H1 (cell line): ENCODE measurements around the gene PKMYT1. TPM values are rescaled to one million over a fixed set of nuclear protein-coding genes. Genes with fewer than 3 reads are reported as not detected.
A peak's percentile ranks its signal among the peaks of the same experiment; 100 is the strongest.

ENCODE experiments used
- CTCF ChIA-PET: fragments of 300-600 bp; sonication (Branson Sonifier 250); formaldehyde crosslinking; loops from one replicate; lab custom pipeline; 2021; ENCODE audit not compliant: partially characterized antibody; lab: Charles Lee
- POLR2A ChIA-PET: fragments of 300-600 bp; sonication (Branson Sonifier 250); formaldehyde crosslinking; loops from one replicate; lab custom pipeline; 2021; ENCODE audit warnings: inconsistent platforms; ENCODE audit not compliant: partially characterized antibody; lab: Charles Lee
- DNase-seq, 2 experiments: peaks; one replicate each; pipeline versions ENCODE4 v3.0.0 to v3.0.0-alpha.2; 2010 to 2022; ENCODE audit warnings: low spot score in 2 of 2, low read depth in 1 of 2, mixed read lengths in 1 of 2
- FAIRE-seq: peaks from 2 replicates; lab custom pipeline; 2011; peaks lifted over from hg19 to GRCh38; lab: Jason Lieb, UNC
- H2AFZ ChIP-seq: 2 replicates; pipeline ENCODE4 v1.8.1; 2012; ENCODE audit warnings: low read length, inconsistent platforms
- H2AK5ac ChIP-seq: 2 replicates; pipeline ENCODE4 v1.6.1; 2013; ENCODE audit warnings: low read depth, low read length
- H2BK120ac ChIP-seq: replicated peaks from 2 replicates; pipeline ENCODE3; 2013; ENCODE audit warnings: low read depth, low read length, inconsistent platforms
- H2BK12ac ChIP-seq: 2 replicates; pipeline ENCODE4 v1.6.1; 2013; ENCODE audit warnings: low read depth, low read length
- H2BK15ac ChIP-seq: 2 replicates; pipeline ENCODE4 v1.6.1; 2013; ENCODE audit warnings: low read length
- H2BK20ac ChIP-seq: 2 replicates; pipeline ENCODE4 v1.6.1; 2013; ENCODE audit warnings: low read length
- H2BK5ac ChIP-seq: 2 replicates; pipeline ENCODE4 v1.6.1; 2013; ENCODE audit warnings: low read depth, low read length
- H3K14ac ChIP-seq: 2 replicates; pipeline ENCODE4 v1.6.1; 2013; ENCODE audit warnings: inconsistent platforms; ENCODE audit not compliant: insufficient read length
- H3K18ac ChIP-seq: 2 replicates; pipeline ENCODE4 v1.6.1; 2013; ENCODE audit warnings: low read length; ENCODE audit errors: extremely low read depth
- H3K23ac ChIP-seq: 2 replicates; pipeline ENCODE4 v1.6.1; 2013; ENCODE audit warnings: inconsistent platforms; ENCODE audit not compliant: insufficient read length
- H3K23me2 ChIP-seq: 2 replicates; pipeline ENCODE4 v1.6.1; 2013; ENCODE audit warnings: low read depth, low read length
- H3K27ac ChIP-seq: 2 replicates; pipeline ENCODE4 v1.6.1; 2011; ENCODE audit warnings: low read depth, low read length, inconsistent platforms
- H3K27me3 ChIP-seq, 4 experiments: replicated peaks in 1 of 4; 1 replicate in 1 of 4; 2 replicates in 3 of 4; pipeline versions ENCODE4 v1.6.1 to v1.8.1; 2011 to 2013; ENCODE audit warnings: low read length in 3 of 4, mild to moderate bottlenecking in 3 of 4, inconsistent platforms in 2 of 4, mixed read lengths in 2 of 4, moderate library complexity in 1 of 4; ENCODE audit not compliant: control insufficient read depth in 3 of 4, insufficient read depth in 3 of 4; ENCODE audit errors: extremely low read depth in 1 of 4
- H3K36me3 ChIP-seq, 4 experiments: 2 replicates each; pipeline versions ENCODE4 v1.6.1 to v1.8.1; 2011 to 2013; ENCODE audit warnings: mild to moderate bottlenecking in 4 of 4, low read length in 3 of 4, moderate library complexity in 2 of 4, control low read depth in 1 of 4, inconsistent platforms in 1 of 4; ENCODE audit not compliant: insufficient read depth in 4 of 4, control insufficient read depth in 2 of 4
- H3K4ac ChIP-seq: replicated peaks from 2 replicates; pipeline ENCODE3; 2013; ENCODE audit warnings: low read length, low read depth, mixed read lengths, inconsistent platforms; ENCODE audit not compliant: insufficient read length
- H3K4me1 ChIP-seq, 4 experiments: replicated peaks in 1 of 4; 1 replicate in 1 of 4; 2 replicates in 3 of 4; pipeline versions ENCODE4 v1.6.1 to v1.8.1; 2011 to 2013; ENCODE audit warnings: low read length in 3 of 4, inconsistent platforms in 2 of 4, mixed read lengths in 1 of 4; ENCODE audit not compliant: insufficient read depth in 4 of 4, control insufficient read depth in 3 of 4
- H3K4me2 ChIP-seq, 2 experiments: 2 replicates each; pipeline versions ENCODE4 v1.6.1 to v1.8.1; 2011 to 2013; ENCODE audit warnings: low read depth in 2 of 2, low read length in 2 of 2, control low read depth in 1 of 2, inconsistent platforms in 1 of 2, mild to moderate bottlenecking in 1 of 2; ENCODE audit not compliant: insufficient read depth in 1 of 2
- H3K4me3 ChIP-seq, 4 experiments: fragments of 200-600, 300-600 bp in 1 of 4; sonication (generic), shearing (Covaris generic), sonication (Bioruptor Twin) in 1 of 4; 2 replicates each; pipeline versions ENCODE4 v1.5.1 to v1.8.1; 2011 to 2016; ENCODE audit warnings: low read length in 4 of 4, low read depth in 3 of 4, control low read depth in 2 of 4, inconsistent platforms in 2 of 4, mild to moderate bottlenecking in 2 of 4, mixed read lengths in 1 of 4, moderate library complexity in 1 of 4; ENCODE audit not compliant: insufficient read depth in 2 of 4; ENCODE audit errors: extremely low read depth in 1 of 4
- H3K56ac ChIP-seq: replicated peaks from 2 replicates; pipeline ENCODE3; 2013; ENCODE audit warnings: low read depth, mild to moderate bottlenecking, mixed read lengths, low read length, inconsistent platforms; ENCODE audit not compliant: insufficient read length
- H3K79me1 ChIP-seq: 2 replicates; pipeline ENCODE4 v1.6.1; 2013; ENCODE audit warnings: low read depth, low read length, control low read depth
- H3K79me2 ChIP-seq, 2 experiments: 2 replicates each; pipeline versions ENCODE4 v1.6.1 to v1.8.1; 2012 to 2013; ENCODE audit warnings: low read length in 2 of 2, mild to moderate bottlenecking in 2 of 2, inconsistent platforms in 1 of 2; ENCODE audit not compliant: insufficient read depth in 2 of 2, control insufficient read depth in 1 of 2
- H3K9ac ChIP-seq, 4 experiments: replicated peaks in 1 of 4; 1 replicate in 1 of 4; 2 replicates in 3 of 4; pipeline versions ENCODE4 v1.6.1 to v1.8.1; 2011 to 2013; ENCODE audit warnings: low read depth in 3 of 4, low read length in 3 of 4, control low read depth in 2 of 4, mild to moderate bottlenecking in 2 of 4, moderate library complexity in 2 of 4, inconsistent platforms in 1 of 4; ENCODE audit errors: extremely low read depth in 1 of 4
- H3K9me3 ChIP-seq, 2 experiments: 2 replicates each; pipeline versions ENCODE4 v1.6.1 to v1.8.1; 2012 to 2013; ENCODE audit warnings: mild to moderate bottlenecking in 2 of 2, moderate library complexity in 2 of 2, control low read depth in 1 of 2, inconsistent platforms in 1 of 2, low read depth in 1 of 2, low read length in 1 of 2, mixed read lengths in 1 of 2; ENCODE audit not compliant: insufficient read depth in 2 of 2
- H4K20me1 ChIP-seq, 2 experiments: replicated peaks in 1 of 2; 2 replicates each; pipeline versions ENCODE3 to v1.8.1; 2011 to 2013; ENCODE audit warnings: inconsistent platforms in 2 of 2, low read length in 2 of 2, mild to moderate bottlenecking in 1 of 2; ENCODE audit not compliant: insufficient read depth in 2 of 2, control insufficient read depth in 1 of 2
- H4K5ac ChIP-seq: 2 replicates; pipeline ENCODE4 v1.6.1; 2013; ENCODE audit warnings: low read length, low read depth, mixed read lengths, inconsistent platforms; ENCODE audit not compliant: insufficient read length
- H4K8ac ChIP-seq: 2 replicates; pipeline ENCODE4 v1.8.0; 2013; ENCODE audit warnings: mild to moderate bottlenecking, moderate library complexity, low read length, inconsistent platforms; ENCODE audit not compliant: insufficient read depth; ENCODE audit errors: extremely low read depth
- H4K91ac ChIP-seq: replicated peaks from 2 replicates; pipeline ENCODE3; 2013; ENCODE audit warnings: low read length, mixed read lengths, inconsistent platforms; ENCODE audit not compliant: insufficient read length
- ATF2 ChIP-seq: IDR thresholded peaks from 2 replicates; pipeline ENCODE4 v1.6.1; 2012; ENCODE audit warnings: low read length, inconsistent platforms
- BRCA1 ChIP-seq: IDR thresholded peaks from 2 replicates; pipeline ENCODE4 v1.6.1; 2012; ENCODE audit warnings: low read depth, low read length, improper control_type of control experiment
- CBX5 ChIP-seq: fragments of 300-800, 300-1000 bp; sonication (generic); IDR thresholded peaks from 2 replicates; pipeline ENCODE4 v1.7.1; 2016; ENCODE audit warnings: antibody characterized with exemption, low read length, low read depth
- CHD2 ChIP-seq: IDR thresholded peaks from 2 replicates; pipeline ENCODE4 v1.6.1; 2012; ENCODE audit warnings: low read length, improper control_type of control experiment
- KDM4A ChIP-seq: IDR thresholded peaks from one replicate; pipeline ENCODE4 v1.7.1; 2012; ENCODE audit warnings: low read depth, mild to moderate bottlenecking, moderate library complexity, low read length, inconsistent platforms; ENCODE audit not compliant: severe bottlenecking
- POLR2A ChIP-seq, 2 experiments: IDR thresholded peaks; 1 replicate in 1 of 2; 2 replicates in 1 of 2; pipeline ENCODE4 v1.6.1; 2011; ENCODE audit warnings: low read depth in 2 of 2, low read length in 2 of 2, mild to moderate bottlenecking in 2 of 2; ENCODE audit errors: control extremely low read depth in 1 of 2
- SP2 ChIP-seq: IDR thresholded peaks from 2 replicates; pipeline ENCODE4 v1.6.1; 2012; ENCODE audit warnings: mild to moderate bottlenecking, low read length, inconsistent platforms
- SUZ12 ChIP-seq: fragments of 200-600 bp; sonication (generic); IDR thresholded peaks from 2 replicates; pipeline ENCODE4 v1.6.1; 2012; ENCODE audit warnings: mild to moderate bottlenecking, inconsistent platforms, low read length, moderate library complexity, mixed read lengths
- USF2 ChIP-seq: IDR thresholded peaks from 2 replicates; pipeline ENCODE4 v1.6.1; 2011; ENCODE audit warnings: low read length, improper control_type of control experiment
- WGBS, 2 experiments: shearing (Covaris generic) in 1 of 2; methylation state at CpG; one replicate each; pipeline versions ENCODE4 v1.1.6 to v1.1.7; 2013 to 2015; ENCODE audit warnings: low lambda C conversion rate in 2 of 2, mixed read lengths in 2 of 2, inconsistent platforms in 1 of 2, low coverage in 1 of 2, missing lambda C conversion rate in 1 of 2; ENCODE audit not compliant: insufficient replicate concordance in 2 of 2, insufficient coverage in 1 of 2, insufficient read length in 1 of 2; ENCODE audit errors: extremely low coverage in 1 of 2, missing lambda C conversion rate in 1 of 2; 5-methylcytosine and 5-hydroxymethylcytosine counted together
- polyA plus RNA-seq, 7 experiments: library from polyadenylated mRNA; depleted of rRNA in 3 of 7; stranded (reverse) in 5 of 7; unstranded in 2 of 7; fragments of >200 nt in 5 of 7; fragments of 200-250 nt in 2 of 7; gene quantifications; 1 replicate in 5 of 7; 2 replicates in 1 of 7; 4 replicates in 1 of 7; pipeline versions ENCODE4 v1.2.1 to v1.2.3, GENCODE V29; 2011 to 2013; ENCODE audit warnings: missing spikeins in 2 of 7, mixed read lengths in 2 of 7
- total RNA-seq: library from RNA; stranded (reverse); fragmentation: NEBNext Ultra II Directional; extraction: Animal tissue kit (Norgen Biotek cat#: 25700); gene quantifications from 2 replicates; pipeline ENCODE4 v1.2.1, GENCODE V29; 2021

The PKMYT1 gene
- total and polyA plus RNA-seq, 2 of the 8 experiments (the other 6 are each of a cell fraction or from before 2014, with no cell fraction given) = 74.7 to 85.2 TPM

GRCh38 chr16:3029491-3030221 lies 49.4 kb upstream of the PKMYT1 start:
- Histone ChIP-seq H2BK20ac (0 out of 2 replicates have a peak overlapping the region, but pooled peaks have one; percentile 48), H3K36me3 (peaks cover 0 to 21% (median 9%) of the 10 kb centered on the region in 4 experiments; a peak in 7 of 8 replicates), H3K23ac (no peak overlapping the region), H2AFZ (no peak overlapping the region), H3K79me2 (no peaks in the 10 kb centered on the region), H3K4me2 (no peak overlapping the region), H3K4ac (no peak overlapping the region), H2BK15ac (no peak overlapping the region), H2AK5ac (no peak overlapping the region), H4K5ac (no peak overlapping the region), H3K27me3 (no peaks in the 10 kb centered on the region), H2BK5ac (no peak overlapping the region), H3K56ac (no peak overlapping the region), H3K9ac (no peak overlapping the region), H4K91ac (peak overlapping the region; percentile 52), H3K79me1 (no peaks in the 10 kb centered on the region), H3K23me2 (no peaks in the 10 kb centered on the region), H2BK12ac (no peak overlapping the region), H3K14ac (no peak overlapping the region), H3K27ac (no peak overlapping the region), H2BK120ac (no peak overlapping the region), H4K8ac (no peak overlapping the region; the same call in 1 of the 2 replicates), H3K4me3 (no peak overlapping the region), H3K18ac (no peak overlapping the region), H3K9me3 (no peaks in the 10 kb centered on the region), H3K4me1 (peaks cover 0 to 8% (median 6%) of the 10 kb centered on the region in 4 experiments; a peak in 5 of 7 replicates), H4K20me1 (peaks cover 8 to 33% of the 10 kb centered on the region in 2 experiments)
- ChIA-PET CTCF (interaction anchor here (0.6 to 23.8 kb wide), 16 partner anchors 11 to 84 kb away, joined by 3 to 639 read pairs (median 10); partner anchors contain the start of genes CLDN6, CLDN9, HCFC1R1 and THOC6), POLR2A (interaction anchor here (0.7 to 35.7 kb wide), 8 partner anchors 1 to 68 kb away, joined by 3 to 1808 read pairs (median 147); partner anchors contain the start of genes BICDL2, CLDN6, CLDN9 and HCFC1R1)
- FAIRE-seq (no peak), DNase-seq (peak in 1 of 2 experiments; percentile 41)
- WGBS, 2 experiments = 87% methylated on average over 58 of the region's 59 CpGs; no CpG with 5 or more reads in 1 of the 2 experiments
- TF ChIP-seq KDM4A (no peak), BRCA1 (no peak), USF2 (no peak), POLR2A (IDR thresholded peaks at IDR 0.05; ENCODE audit: control extremely low read depth in 1 of 2, low read depth in 2 of 2, low read length in 2 of 2) (no peak), SUZ12 (no peak), SP2 (no peak), ATF2 (no peak), CBX5 (no peak), CHD2 (no peak)
